Neutrophil (primary cell): ENCODE results near the gene ARHGEF4.

Source experiments
- H3K27ac ChIP-seq: fragments of 200-600 bp; sonication (generic); 2 replicates; pipeline ENCODE4 v1.5.1; 2016; ENCODE audit warnings: mild to moderate bottlenecking, moderate library complexity
- H3K27me3 ChIP-seq: fragments of 200-600 bp; sonication (generic); 2 replicates; pipeline ENCODE4 v1.6.0; 2016; ENCODE audit warnings: mild to moderate bottlenecking
- H3K36me3 ChIP-seq: fragments of 200-600 bp; sonication (generic); 2 replicates; pipeline ENCODE4 v1.5.1; 2017
- H3K4me1 ChIP-seq, 2 experiments: fragments of 200-600 bp in 1 of 2; sonication (generic) in 1 of 2; 1 replicate in 1 of 2; 2 replicates in 1 of 2; pipeline versions ENCODE4 v1.5.1 to v1.6.1; 2013 to 2016; ENCODE audit warnings: low read depth in 1 of 2, low read length in 1 of 2, mild to moderate bottlenecking in 1 of 2, moderate library complexity in 1 of 2; ENCODE audit not compliant: control insufficient read depth in 1 of 2, insufficient read depth in 1 of 2
- H3K4me3 ChIP-seq, 2 experiments: fragments of 200-600 bp in 1 of 2; sonication (generic) in 1 of 2; 1 replicate in 1 of 2; 2 replicates in 1 of 2; pipeline ENCODE4 v1.5.1; 2013 to 2016; ENCODE audit warnings: low read depth in 1 of 2, low read length in 1 of 2, mild to moderate bottlenecking in 1 of 2, moderate library complexity in 1 of 2
- H3K9me3 ChIP-seq: fragments of 200-600 bp; sonication (generic); 2 replicates; pipeline ENCODE4 v1.5.1; 2016
- CTCF ChIP-seq: fragments of 200-600 bp; sonication (generic); IDR thresholded peaks from 2 replicates; pipeline ENCODE4 v1.5.1; 2016; ENCODE audit warnings: antibody characterized with exemption

Gene ARHGEF4

DNA sequence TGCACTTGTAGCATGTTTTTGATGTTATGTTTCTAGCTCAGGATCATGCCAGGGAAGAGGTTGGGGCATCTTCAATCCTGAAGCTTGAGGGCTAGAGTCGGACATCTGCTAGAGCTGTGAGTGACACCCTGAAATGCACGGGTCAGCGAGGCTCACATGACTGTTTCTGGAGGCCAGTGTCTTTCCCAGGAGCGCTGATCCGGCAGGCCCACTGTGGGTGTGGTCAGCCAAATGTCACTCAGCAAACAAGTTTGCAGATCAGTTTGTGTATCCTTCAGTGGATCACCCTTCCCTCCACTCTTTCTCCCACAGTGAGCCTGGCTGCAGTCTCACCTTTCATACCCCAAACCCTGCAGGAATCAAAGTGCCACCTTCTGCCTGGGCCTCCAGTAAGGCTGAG lies 23.0 kb upstream of the ARHGEF4 start:
- no peaks in the 10 kb centered on the region for H3K36me3 ChIP-seq
- H3K4me1 ChIP-seq, result no peaks in the 10 kb centered on the region
- H3K27me3 ChIP-seq, result peaks cover 11% of the 10 kb centered on the region
- no peak for TF ChIP-seq CTCF
- no peaks in the 10 kb centered on the region for H3K9me3 ChIP-seq
- H3K27ac ChIP-seq, result no peak overlapping the region
- H3K4me3 ChIP-seq, result no peak overlapping the region

DNA sequence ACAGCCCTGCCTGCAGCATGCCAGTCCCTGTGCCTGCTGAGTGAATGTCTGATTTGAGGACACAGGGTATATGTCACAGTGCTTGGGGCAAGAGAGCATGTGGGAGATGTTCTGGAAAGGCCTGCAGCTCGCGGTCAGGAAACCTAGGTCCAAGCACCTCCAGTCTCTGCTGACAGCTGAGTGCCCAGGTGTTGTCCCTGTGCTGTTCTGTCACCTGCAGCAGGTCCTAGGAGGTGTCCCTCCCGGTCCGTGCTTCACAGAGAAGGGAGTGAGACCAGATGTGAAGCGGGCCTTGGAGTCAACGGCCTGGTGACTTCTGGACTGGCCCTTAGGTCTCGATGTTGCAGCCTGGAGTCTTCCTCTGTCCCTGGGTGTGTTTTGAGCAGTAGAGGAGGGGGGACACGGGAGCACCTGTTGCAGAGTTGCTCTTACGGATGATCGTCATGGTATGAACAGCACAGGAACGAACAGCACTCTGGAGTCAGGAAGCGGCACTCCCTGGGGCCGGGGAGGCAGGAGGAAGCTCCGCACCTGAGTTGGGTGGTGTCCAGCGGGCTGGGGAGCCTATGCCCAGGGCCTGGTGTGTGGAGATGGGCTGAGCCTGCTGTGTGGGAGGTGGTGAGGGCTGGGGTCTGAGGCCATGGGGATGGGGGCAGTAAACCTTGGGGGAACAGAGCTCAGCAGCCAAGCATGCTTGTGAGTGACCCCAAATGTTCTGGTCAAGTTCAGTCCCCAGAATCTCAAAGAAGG lies 21.6 kb upstream of the ARHGEF4 start:
- TF ChIP-seq CTCF, result no peak
- Histone ChIP-seq H3K27me3 (peaks cover 22% of the 10 kb centered on the region), H3K4me3 (no peak overlapping the region), H3K9me3 (no peaks in the 10 kb centered on the region), H3K4me1 (no peaks in the 10 kb centered on the region), H3K27ac (no peak overlapping the region), H3K36me3 (no peaks in the 10 kb centered on the region)

GRCh38 chr2:130818809-130819208 lies 17.9 kb upstream of the ARHGEF4 start:
- no peak overlapping the region for H3K27ac ChIP-seq
- no peak for TF ChIP-seq CTCF
- peaks cover 23% of the 10 kb centered on the region for H3K27me3 ChIP-seq
- no peaks in the 10 kb centered on the region for H3K4me1 ChIP-seq
- no peaks in the 10 kb centered on the region for H3K36me3 ChIP-seq
- H3K4me3 ChIP-seq, result no peak overlapping the region
- no peaks in the 10 kb centered on the region for H3K9me3 ChIP-seq

- H3K27me3 ChIP-seq, result peaks cover 23% of the 10 kb centered on the region
Measured at GRCh38 chr2:130819226-130819607, 17.5 kb upstream of the ARHGEF4 start.

DNA sequence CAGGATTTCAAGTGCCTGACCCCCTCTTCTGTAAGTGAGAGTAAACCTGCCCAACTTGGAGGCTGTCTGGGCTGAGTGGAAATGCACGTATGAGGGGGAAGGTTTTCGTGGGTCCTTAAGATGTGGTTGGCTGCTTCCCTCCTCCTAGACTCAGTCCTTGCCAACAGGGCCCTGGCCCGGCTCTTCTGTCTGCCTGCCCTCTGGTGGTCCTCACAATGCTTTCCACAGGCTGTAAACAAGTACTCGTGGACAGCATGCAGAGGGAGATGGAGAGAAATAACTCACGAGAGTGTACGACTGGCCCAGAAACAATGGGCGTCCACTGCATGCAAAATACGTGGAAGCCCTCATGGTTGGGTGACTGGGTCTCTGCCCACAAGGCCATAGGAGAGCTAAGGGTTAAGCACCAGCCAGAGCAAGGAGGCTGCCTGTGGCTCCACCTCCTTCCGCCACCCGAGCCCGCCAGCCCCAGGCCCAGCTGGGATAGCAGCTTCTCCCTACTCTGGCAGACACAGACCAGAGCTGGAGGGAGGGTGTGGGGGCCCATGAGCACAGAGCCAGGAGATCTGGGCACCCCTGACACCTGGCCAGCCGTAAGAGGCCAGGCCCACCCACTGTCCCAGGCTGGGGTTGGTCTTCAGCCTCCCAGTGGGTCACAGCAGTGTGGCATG lies 17.0 kb upstream of the ARHGEF4 start:
- H3K9me3 ChIP-seq, result no peaks in the 10 kb centered on the region
- TF ChIP-seq CTCF, result no peak
- no peak overlapping the region for H3K27ac ChIP-seq
- H3K36me3 ChIP-seq, result no peaks in the 10 kb centered on the region
- H3K27me3 ChIP-seq, result peaks cover 23% of the 10 kb centered on the region
- no peaks in the 10 kb centered on the region for H3K4me1 ChIP-seq
- no peak overlapping the region for H3K4me3 ChIP-seq

More at GRCh38 chr2:130819226-130819607, 17.5 kb upstream of the ARHGEF4 start:
- no peak overlapping the region for H3K27ac ChIP-seq
- H3K4me1 ChIP-seq, result no peaks in the 10 kb centered on the region
- no peak overlapping the region for H3K4me3 ChIP-seq
- no peaks in the 10 kb centered on the region for H3K9me3 ChIP-seq
- H3K36me3 ChIP-seq, result no peaks in the 10 kb centered on the region
- no peak for TF ChIP-seq CTCF
